Measurements from ENCODE around the gene ENPP7.

The ENPP7 gene, protein sequence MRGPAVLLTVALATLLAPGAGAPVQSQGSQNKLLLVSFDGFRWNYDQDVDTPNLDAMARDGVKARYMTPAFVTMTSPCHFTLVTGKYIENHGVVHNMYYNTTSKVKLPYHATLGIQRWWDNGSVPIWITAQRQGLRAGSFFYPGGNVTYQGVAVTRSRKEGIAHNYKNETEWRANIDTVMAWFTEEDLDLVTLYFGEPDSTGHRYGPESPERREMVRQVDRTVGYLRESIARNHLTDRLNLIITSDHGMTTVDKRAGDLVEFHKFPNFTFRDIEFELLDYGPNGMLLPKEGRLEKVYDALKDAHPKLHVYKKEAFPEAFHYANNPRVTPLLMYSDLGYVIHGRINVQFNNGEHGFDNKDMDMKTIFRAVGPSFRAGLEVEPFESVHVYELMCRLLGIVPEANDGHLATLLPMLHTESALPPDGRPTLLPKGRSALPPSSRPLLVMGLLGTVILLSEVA

DNA sequence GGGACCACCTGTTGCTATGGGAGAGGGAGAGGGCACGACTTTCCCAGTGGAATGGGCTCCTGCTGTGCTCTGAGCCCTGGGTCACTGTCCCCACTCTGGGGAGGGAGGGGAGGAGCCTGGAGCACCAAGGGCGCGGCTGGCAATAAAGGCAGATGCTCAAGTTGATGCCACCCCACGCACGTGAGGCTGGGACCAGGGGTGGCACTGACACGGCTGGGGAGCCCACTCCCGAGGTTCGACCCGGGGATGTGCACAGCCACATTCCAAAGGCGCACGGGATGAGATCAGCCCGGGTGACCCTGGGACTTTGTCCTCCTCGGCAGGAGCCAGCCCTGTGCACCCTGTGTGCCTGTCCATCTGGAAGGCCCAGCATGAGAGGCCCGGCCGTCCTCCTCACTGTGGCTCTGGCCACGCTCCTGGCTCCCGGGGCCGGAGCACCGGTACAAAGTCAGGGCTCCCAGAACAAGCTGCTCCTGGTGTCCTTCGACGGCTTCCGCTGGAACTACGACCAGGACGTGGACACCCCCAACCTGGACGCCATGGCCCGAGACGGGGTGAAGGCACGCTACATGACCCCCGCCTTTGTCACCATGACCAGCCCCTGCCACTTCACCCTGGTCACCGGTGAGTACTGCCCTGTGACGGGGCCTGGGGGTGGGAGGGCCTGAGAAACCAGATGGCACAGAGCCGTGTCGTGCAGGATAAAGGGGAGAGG is at the start of gene ENPP7:
TSS of gene ENPP7 (plus strand) at position 175 of the 715 bp plus-strand sequence. CDS start at position 372, 197 bp downstream.
- DNase-seq (ENCODE audit: low read depth in 2 of 2, low spot score in 1 of 2), result no peak

DNA sequence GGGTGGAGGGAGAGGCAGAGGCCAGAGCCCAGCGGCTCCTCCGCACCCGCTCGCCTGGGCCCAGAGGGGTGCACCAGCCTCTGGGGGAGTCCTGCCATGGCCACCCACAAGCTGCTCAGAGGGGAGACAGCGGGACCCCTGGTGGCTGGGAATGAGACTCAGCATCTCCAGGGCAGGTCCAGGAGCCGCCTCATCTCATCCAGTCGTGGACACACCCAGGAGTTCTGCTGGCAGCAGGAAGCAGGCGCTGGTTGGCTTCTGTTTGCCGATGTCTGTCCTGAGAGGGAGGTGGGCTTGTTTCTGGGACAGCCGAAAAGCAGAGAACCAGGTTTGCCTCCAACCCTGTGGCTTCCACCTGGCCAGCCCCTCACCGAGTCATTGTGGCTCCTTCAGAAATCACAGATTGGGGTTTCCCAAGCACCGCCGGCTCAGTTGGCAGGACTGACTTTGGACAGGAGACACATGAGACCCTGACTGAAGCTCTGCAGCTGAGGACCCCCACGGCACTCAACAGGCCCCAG is 49.6 kb upstream of the ENPP7 start:
- no peak for DNase-seq (ENCODE audit: low read depth in 2 of 2, low spot score in 1 of 2)

DNA sequence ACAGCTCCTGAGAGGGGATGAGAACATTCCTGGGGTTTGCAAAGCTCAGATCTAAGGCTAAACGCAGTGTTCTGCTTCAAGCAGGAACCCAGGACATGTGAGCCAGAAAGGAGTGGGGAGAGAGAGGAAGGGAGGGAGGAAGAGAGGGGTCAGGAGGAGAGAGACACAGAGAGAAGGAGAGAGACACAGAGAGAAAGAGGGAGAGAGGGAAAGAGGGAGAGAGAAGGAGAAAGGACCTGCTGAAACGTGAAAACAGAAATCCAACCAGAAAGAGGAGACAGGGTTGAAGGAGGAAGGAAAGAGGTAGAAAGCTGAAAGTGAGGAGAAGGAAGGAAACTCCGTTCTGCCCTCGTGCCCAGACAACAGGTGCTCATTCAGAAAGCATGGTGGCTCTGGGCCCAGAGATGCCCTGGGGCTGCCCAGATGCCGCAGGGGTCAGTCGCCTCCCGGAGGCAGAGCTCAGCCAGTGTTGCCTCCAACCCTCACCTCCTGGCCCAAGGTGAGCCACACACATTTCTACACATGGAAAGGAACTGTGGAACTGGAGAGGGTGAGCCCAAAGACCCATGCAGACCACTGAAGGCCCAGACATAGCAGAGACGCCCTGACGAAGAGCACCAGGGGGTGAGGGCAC is 49.0 kb upstream of the ENPP7 start:
- DNase-seq (ENCODE audit: low read depth in 2 of 2, low spot score in 1 of 2), result no peak

DNA sequence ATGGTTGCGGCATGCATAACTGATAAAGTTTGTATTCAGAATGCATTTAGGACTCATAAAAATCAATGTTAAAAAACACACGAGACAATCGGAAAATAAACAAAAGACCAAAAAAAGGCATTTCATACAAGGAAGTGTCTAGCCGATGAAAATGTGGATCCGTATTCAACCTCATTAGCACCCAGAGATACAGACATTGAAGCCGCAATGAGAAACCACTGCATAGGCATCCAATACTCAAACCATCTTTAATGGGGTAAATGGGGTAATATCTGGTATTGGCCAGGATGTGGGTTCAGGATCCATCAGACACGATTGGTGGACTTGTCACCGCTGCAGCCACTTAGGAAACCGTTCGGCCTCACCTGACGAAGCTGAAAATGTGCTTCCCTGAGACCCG is 47.4 kb upstream of the ENPP7 start:
- DNase-seq (ENCODE audit: low read depth in 2 of 2, low spot score in 1 of 2), result no peak

DNA sequence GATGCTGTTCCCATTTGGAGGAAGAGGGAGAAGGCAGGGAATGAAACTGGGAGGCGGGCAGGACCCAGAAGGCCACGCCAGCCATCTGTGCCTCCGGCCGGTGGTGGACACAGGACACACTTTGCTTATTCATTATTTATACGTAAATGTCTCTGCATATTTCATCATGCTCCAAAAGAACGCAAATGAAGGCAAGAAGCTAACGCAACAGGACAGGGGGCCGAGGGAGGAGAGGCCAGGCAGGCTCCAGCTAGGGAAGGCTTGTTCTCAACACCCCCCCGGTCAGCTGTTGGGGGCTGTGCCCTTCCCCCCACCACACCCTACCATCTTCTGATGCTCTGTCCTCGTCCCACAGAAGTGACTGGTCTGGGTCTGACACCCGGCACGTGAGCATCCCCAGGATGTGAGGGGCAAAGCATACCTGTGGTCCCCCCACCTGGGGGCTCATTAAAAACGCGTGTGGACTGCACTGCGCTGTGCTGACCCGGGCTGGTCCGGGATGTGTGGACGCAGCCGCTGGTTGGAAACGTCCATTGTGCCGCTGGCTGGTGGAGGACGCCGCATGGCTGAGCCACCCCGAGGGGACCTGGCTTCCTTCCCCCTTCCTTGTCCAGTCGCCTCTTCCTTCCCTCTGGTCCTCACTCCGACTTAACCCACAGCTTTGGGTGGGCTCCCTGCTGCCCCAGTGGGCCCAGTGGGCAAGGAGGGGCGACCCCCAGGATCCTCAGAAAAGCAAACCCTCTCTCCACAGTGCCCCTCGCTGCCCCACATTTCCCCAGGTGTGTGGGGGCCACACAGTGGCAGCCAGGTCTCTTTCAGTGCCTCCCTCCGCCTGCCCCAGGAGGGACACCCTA is 46.4 kb upstream of the ENPP7 start:
- DNase-seq (ENCODE audit: low read depth in 2 of 2, low spot score in 1 of 2), result no peak

DNA sequence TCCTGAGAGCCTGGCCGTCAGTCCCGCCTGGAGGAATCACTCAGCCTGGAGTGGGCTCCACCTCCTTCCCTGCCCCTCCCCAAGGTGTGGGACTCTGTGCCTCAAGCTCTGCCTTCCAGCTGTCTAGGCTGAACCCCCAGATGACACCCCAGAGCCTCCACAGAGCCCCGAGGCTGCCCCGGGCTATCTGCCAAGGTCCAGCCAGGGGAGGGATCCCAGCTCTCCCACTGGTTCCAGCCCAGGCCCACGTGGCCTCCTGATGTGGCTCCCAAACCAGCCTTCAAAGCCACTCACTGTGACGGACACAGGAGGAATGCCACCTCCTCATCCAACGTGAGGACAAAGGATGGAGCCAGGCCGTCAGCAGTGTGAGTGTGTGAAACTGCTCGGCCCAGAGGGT is 45.6 kb upstream of the ENPP7 start:
- no peak for DNase-seq (ENCODE audit: low read depth in 2 of 2, low spot score in 1 of 2)

DNA sequence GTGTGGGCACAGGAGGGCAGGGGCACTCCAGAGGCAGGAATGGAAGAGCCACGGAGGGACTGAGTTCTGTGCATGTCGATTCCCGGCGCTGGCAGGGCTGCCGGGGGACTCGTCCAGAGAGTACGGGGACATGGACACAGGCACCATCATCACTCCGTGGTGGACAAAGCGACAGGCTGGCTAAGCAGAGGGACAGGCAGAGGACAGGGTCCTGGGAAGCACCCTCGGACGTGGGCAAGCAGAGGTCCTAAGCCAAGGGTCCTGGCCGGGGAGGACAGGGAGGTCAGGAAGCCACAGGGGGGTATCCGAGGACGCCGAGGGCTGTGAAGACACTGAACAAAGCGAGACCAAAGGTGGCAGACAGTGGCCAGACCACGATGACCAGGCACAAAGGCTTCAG is 44.3 kb upstream of the ENPP7 start:
- no peak for DNase-seq (ENCODE audit: low read depth in 2 of 2, low spot score in 1 of 2)

DNA sequence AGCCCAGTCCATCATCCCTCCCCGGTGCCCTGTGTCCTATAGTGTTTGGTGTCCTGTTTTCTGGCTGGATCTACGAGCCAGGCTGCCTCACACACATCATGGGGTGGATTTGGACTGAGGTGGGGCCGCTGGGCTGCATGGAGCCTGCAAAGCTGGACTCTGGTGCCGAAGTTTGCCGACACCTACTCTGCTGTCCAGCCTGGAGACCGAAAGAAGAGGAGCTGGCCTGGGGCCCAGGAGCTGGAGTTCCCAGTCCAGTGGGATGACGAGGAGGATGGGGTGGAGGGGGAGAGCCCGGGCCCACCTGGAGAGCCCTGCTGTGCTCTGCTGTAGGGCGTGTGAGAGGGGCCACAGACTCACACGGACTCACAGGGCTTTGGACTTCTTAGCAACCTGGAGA is 40.3 kb upstream of the ENPP7 start:
- no peak for DNase-seq (ENCODE audit: low read depth in 2 of 2, low spot score in 1 of 2)

DNA sequence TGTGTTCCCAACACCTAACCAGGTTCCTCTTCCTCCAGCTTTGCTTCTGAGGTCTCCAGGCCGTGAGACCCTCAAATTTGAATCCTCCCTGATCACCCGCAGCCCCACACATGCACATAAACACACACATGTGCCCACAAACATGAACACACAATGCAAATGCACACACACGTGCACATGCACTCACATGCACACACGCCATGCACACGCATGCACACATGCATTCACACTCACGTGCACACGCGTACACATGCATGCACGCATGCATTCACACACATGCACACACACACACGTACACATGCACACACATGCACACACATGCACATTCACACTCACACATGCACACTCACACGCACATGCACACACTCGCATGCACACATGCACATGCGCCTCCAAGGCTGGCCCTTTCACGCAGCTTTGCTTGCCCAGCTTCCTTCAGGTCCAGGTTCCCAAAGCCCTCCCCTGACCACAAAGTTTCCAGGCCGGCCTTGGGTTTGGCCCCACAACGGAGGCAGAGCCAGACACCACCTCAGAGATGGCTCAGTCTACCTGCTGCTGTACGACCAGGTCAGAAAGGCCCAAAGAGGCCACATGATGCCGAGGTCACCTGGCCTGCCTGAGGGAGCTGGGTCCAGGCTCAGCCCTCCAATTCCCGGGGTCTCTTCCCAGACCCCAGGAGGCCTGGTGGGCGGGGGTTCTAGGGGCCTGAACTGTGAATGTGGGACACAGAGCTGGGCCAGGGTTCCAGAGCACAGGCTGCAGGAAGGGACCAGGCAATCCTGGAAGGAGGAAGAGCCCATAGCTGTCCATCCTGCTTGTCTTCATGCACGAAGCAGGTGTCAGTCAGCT is 39.5 kb upstream of the ENPP7 start:
- no peak for DNase-seq (ENCODE audit: low read depth in 2 of 2, low spot score in 1 of 2)

DNA sequence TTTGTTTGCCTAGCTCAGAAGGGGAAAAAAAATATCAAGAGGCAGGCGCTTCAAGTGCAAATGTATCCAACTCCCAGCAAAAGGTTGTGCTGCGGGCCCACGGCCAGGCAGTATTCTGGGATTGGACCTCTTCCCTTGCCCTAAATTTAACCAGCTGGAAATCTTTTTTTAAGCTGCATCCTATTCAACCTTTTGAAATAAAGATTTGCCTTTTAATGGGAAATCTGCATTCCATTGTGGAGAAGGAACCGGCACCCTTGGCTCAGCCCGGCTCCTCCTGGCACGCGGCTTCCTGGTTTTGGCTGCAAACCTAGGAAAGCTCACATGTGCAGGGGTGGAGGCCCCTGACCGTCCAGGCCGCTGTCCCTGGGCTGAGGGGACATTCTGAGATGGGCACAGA is 38.8 kb upstream of the ENPP7 start:
- no peak for DNase-seq (ENCODE audit: low read depth in 2 of 2, low spot score in 1 of 2)

DNA sequence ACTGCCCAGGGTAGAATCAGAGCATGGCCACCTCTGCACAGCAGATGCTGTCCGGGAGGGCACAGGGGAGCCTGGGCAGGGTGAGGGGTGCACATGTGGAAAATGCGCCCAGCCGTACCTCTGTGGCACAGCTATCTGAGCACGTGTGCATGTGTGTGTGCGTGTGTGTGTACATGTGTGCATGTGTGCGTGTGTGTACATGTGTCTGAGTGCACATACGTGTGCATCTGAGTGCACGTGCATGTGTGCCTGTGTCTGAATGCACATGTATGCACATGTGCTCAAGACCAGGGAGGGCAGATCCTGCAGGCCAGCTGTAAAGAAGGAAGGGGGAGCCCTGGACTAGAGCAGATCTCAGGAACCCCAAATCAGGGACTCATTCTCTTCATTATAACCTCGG is 37.3 kb upstream of the ENPP7 start:
- no peak for DNase-seq (ENCODE audit: low read depth in 2 of 2, low spot score in 1 of 2)

DNA sequence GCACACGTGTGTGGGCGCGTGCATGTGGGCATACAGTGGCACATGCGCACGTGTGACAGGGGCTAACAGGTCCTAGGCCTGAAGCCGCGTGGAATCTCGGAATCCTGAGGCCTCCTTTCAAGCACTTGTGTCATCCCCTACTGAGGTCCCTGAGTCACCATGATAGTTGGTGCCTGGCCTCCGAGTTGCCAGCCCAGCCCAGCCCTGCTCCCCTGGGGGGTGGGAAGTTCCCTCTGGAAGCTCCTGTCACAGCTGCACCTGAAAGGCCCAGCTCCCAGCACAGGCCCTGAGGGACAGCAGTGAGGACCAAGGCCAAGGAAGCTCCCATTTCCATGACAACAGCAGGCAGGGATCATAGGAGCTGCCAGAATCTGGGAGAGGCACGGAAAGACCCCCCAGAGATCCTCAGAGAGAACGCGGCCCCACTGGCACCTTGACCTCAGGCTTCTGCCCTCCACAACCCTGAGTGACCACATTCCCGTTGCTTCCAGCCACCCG is 35.4 kb upstream of the ENPP7 start:
- no peak for DNase-seq (ENCODE audit: low read depth in 2 of 2, low spot score in 1 of 2)

DNA sequence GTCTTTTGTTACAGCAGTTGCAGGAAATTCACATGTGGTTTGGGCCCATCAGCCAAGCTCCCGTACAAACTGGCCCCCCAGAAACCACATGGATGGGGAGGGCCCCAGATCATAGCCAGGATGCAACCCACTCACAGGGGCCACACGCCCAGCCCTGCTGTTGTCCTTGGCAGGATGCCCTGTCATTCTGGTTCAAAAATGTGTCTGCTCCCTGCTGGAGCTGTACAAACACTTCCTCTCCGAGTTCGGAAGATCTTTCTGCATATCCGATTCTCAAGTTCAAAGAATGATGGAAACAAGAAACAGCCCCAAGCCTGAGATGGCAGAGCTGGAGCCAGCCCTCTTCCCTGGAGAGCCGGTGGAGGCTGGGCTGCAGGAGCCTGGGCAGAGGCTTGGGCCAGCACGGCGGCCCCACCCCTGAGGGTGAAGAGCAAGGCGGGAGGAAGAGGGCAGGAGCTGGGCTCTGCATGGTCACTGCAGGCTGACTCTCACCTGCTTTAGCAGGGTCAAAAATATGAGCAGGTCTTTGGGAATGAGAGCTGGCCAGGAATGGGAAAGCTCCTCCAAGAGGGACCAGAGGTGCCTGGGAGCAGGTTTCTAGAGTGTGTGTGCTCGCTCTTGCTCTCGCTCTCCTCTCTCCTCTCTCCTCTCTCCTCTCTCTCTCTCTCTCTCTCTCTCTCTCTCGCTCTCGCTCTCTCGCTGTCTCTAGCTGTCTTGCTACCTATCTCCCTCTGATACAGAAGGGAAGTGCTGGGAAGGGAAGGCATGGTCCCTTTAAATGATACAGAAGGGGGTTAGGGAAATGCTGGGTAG is 34.7 kb upstream of the ENPP7 start:
- DNase-seq (ENCODE audit: low read depth in 2 of 2, low spot score in 1 of 2), result no peak

DNA sequence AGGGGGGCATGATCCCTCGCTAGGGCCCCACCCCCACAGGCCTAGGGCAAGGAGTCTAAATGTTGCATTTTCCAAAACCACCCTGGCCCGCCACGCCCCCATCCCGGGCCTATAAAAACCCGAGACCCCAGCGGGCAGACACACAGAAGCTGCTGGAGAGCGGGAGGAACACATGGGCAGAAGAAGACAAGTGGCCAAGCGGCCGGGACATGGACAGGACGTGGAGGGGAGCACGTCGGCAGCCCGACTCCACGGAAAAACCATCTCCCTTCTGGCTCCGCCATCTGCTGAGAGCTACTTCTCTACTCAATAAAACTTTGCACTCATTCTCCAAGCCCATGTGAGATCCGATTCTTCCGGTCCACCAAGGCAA is 34.1 kb upstream of the ENPP7 start:
- no peak for DNase-seq (ENCODE audit: low read depth in 2 of 2, low spot score in 1 of 2)

DNA sequence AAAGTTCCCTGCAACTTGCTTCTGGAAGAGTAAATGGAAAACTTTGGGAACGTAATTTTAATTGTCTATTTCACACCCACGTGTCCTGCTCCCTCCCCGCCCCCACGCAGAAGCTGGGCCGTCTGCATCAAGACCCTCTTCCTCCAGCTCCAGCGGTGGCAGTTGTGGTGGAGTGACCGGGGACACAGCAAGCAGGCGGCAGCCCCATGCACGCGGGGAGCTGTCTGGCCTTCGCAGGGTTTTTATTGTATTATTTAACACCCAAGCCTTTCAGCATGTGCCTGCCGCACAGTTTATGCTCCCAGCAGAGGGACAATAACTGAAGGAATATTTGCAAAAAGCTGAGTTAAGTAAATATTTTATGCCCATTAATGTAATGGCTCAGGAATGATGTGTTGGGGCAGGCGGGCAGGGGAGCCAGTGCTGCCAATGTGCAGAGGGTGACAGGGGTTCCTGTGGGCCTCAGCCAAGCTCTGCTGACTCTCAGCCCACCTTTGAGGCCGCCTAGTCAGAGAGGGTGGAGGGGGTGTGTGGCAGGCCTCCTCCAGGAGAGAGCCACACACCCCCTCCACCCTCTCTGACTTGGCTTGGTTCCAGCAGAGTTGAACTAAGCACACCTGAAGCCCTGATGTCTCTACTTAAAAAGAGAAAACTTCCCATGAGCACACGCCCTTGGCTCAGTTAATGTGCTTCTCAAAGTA is 32.4 kb upstream of the ENPP7 start:
- DNase-seq (ENCODE audit: low read depth in 2 of 2, low spot score in 1 of 2), result no peak

DNA sequence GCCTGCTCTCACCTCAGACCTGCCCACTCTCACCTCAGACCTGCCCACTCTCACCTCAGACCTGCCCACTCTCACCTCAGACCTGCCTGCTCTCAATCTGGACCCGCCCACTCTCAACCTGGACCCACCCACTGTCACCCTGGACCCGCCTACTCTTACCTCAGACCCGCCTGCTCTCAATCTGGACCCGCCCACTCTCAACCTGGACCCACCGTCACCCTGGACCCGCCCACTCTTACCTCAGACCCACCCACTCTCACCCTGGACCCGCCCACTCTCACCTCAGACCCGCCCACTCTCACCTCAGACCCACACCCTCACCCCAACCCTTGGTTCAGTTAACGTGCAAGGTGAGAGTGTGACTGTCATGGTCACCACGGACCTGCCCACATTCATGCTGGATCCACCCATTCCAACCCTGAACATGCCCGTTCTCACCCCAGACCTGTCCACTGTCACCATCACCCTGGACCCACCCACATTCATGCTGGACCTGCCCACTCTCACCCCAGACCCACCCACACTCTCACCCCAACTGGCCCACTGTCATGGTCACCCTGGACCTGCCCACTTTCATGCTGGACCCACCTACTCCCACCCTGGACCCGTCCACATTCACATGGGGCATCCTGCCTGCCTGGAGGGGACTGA is 31.2 kb upstream of the ENPP7 start:
- DNase-seq (ENCODE audit: low read depth in 2 of 2, low spot score in 1 of 2), result no peak

DNA sequence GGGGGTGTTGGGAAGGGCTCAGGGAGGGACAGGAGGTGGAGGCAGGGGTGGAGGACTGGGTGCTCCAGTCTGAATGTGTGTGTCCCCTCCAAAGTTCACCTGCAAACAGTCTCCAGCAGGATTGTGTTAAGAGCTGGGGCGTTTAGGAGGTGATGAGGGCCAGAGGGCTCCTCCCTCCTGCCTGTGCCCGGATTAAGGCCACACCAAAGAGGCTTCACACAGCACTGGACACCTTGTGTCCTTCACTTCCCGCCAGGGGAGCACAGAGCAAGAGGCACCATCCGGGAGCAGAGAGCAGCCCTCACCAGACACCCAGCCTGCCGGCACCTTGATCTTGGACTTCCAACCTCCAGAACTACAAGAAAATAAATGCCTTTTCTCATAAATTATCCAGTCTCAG is 30.2 kb upstream of the ENPP7 start:
- DNase-seq (ENCODE audit: low read depth in 2 of 2, low spot score in 1 of 2), result no peak

DNA sequence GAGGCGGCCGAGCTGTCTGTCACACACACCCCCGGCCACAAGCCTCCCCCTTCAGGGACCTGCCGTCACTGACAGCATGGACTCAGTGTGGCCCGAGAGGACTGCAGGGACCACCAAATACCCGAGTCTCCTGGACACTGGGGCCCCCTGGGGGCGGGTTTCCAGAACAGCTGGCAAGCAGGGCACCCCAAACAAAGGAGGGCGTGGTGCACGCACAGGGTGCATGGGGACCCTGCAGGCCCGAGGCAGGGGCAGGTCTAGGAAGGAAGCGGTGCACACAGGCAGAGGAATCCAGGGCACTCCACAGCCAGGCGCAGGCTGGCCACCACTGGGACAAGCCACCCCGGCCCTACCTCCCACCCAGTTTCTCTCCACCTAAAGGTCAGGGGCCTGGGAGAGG is 28.7 kb upstream of the ENPP7 start:
- no peak for DNase-seq (ENCODE audit: low read depth in 2 of 2, low spot score in 1 of 2)
